ENCODE measurements around the gene TAF3. TPM values are rescaled to one million over a fixed set of nuclear protein-coding genes. Genes with fewer than 3 reads are reported as not detected.

The TAF3 gene
- total and polyA plus RNA-seq, 7 donors = 3.0 to 12.2 (median 5.2) TPM

- Histone ChIP-seq H3K4me1 (peaks cover 0 to 10% (median 0%) of the 10 kb centered on the region in 4 donors), H3K36me3 (peaks cover 23 to 89% (median 64%) of the 10 kb centered on the region in 4 donors), H3K27ac (no peak overlapping the region), H3K9me3 (no peaks in the 10 kb centered on the region), H3K27me3 (no peaks in the 10 kb centered on the region), H3K4me3 (no peak overlapping the region)
- WGBS, 2 donors = 92 to 94% methylated on average over 4 of the region's 4 CpGs
- intact Hi-C loops (cut with DNase I) = no loop called here
- TF ChIP-seq POLR2A (IDR thresholded peaks at IDR 0.05) (no peak), EP300 (IDR thresholded peaks at IDR 0.05) (no peak), CTCF (IDR thresholded peaks at IDR 0.05) (no peak), POLR2AphosphoS5 (IDR thresholded peaks at IDR 0.05) (no peak)
- no peak for DNase-seq
These were observed 15.7 kb upstream of the TAF3 start for GRCh38 chr10:7802606-7803005.

- no peak for TF ChIP-seq EP300 (IDR thresholded peaks at IDR 0.05)
- no peak for TF ChIP-seq POLR2AphosphoS5 (IDR thresholded peaks at IDR 0.05)
- TF ChIP-seq POLR2A (IDR thresholded peaks at IDR 0.05) = no peak
- TF ChIP-seq CTCF (IDR thresholded peaks at IDR 0.05) = no peak
- peaks cover 15 to 89% (median 66%) of the 10 kb centered on the region in 4 donors for H3K36me3 ChIP-seq
- WGBS, 2 donors = 93 to 95% methylated on average over 6 of the region's 6 CpGs
- H3K4me3 ChIP-seq = no peak overlapping the region
- H3K9me3 ChIP-seq = no peaks in the 10 kb centered on the region
- no peak for DNase-seq
- H3K4me1 ChIP-seq = peaks cover 0 to 6% (median 0%) of the 10 kb centered on the region in 4 donors
- no peak overlapping the region for H3K27ac ChIP-seq
- H3K27me3 ChIP-seq = no peaks in the 10 kb centered on the region
- intact Hi-C loops (cut with DNase I) = no loop called here
These were observed 14.1 kb upstream of the TAF3 start for GRCh38 chr10:7804216-7804615.

- WGBS, 2 donors = 49 to 73% methylated on average over 2 of the region's 2 CpGs
- Histone ChIP-seq H3K27me3 (no peaks in the 10 kb centered on the region), H3K4me3 (no peak overlapping the region), H3K27ac (no peak overlapping the region), H3K9me3 (no peaks in the 10 kb centered on the region), H3K36me3 (peaks cover 10 to 87% (median 61%) of the 10 kb centered on the region in 4 donors), H3K4me1 (peaks cover 0 to 6% (median 0%) of the 10 kb centered on the region in 4 donors)
- intact Hi-C loops (cut with DNase I) = no loop called here
- TF ChIP-seq CTCF (IDR thresholded peaks at IDR 0.05) (no peak), EP300 (IDR thresholded peaks at IDR 0.05) (no peak), POLR2AphosphoS5 (IDR thresholded peaks at IDR 0.05) (no peak), POLR2A (IDR thresholded peaks at IDR 0.05) (no peak)
- no peak for DNase-seq
These were observed 13.6 kb upstream of the TAF3 start for GRCh38 chr10:7804741-7805140.

GRCh38 chr10:7808686-7809267 is 9.5 kb upstream of the TAF3 start:
- no peaks in the 10 kb centered on the region for H3K27me3 ChIP-seq
- no peak overlapping the region for H3K27ac ChIP-seq
- H3K4me3 ChIP-seq = no peak overlapping the region
- H3K36me3 ChIP-seq = peaks cover 10 to 46% (median 27%) of the 10 kb centered on the region in 4 donors
- intact Hi-C loops (cut with DNase I) = no loop called here
- no peaks in the 10 kb centered on the region for H3K9me3 ChIP-seq
- no peak for TF ChIP-seq POLR2A (IDR thresholded peaks at IDR 0.05)
- no peak for TF ChIP-seq POLR2AphosphoS5 (IDR thresholded peaks at IDR 0.05)
- no peak for TF ChIP-seq CTCF (IDR thresholded peaks at IDR 0.05)
- no peak for TF ChIP-seq EP300 (IDR thresholded peaks at IDR 0.05)
- no peak for DNase-seq
- WGBS, 2 donors = 73 to 80% methylated on average over 4 of the region's 4 CpGs
- peaks cover 0 to 6% (median 0%) of the 10 kb centered on the region in 4 donors for H3K4me1 ChIP-seq

GRCh38 chr10:7810443-7810842 is 7.9 kb upstream of the TAF3 start:
- 71 to 82% methylated on average over 7 of the region's 7 CpGs for WGBS, 2 donors
- intact Hi-C loops (cut with DNase I) = no loop called here
- no peaks in the 10 kb centered on the region for H3K4me1 ChIP-seq
- no peaks in the 10 kb centered on the region for H3K9me3 ChIP-seq
- H3K27ac ChIP-seq = no peak overlapping the region
- H3K27me3 ChIP-seq = no peaks in the 10 kb centered on the region
- DNase-seq = no peak
- peaks cover 9 to 31% (median 20%) of the 10 kb centered on the region in 4 donors for H3K36me3 ChIP-seq
- TF ChIP-seq POLR2A (IDR thresholded peaks at IDR 0.05) (no peak), EP300 (IDR thresholded peaks at IDR 0.05) (no peak), POLR2AphosphoS5 (IDR thresholded peaks at IDR 0.05) (no peak), CTCF (IDR thresholded peaks at IDR 0.05) (no peak)
- no peak overlapping the region for H3K4me3 ChIP-seq
